HG03354 (cell line): Measurements from ENCODE around the gene DNTTIP2.
"Not testable (repeated sequence)": the region's sequence is repeated elsewhere in the genome, so short reads cannot be mapped to it uniquely, and the experiment has no call there.

Source experiments
- ATAC-seq: cut with Tn5 transposase; IDR thresholded peaks from one replicate; pipeline ENCODE4 v1.9.1; 2021; ENCODE audit warnings: mild to moderate bottlenecking; ENCODE audit not compliant: unreplicated experiment, poor library complexity, severe bottlenecking

The DNTTIP2 gene

DNA sequence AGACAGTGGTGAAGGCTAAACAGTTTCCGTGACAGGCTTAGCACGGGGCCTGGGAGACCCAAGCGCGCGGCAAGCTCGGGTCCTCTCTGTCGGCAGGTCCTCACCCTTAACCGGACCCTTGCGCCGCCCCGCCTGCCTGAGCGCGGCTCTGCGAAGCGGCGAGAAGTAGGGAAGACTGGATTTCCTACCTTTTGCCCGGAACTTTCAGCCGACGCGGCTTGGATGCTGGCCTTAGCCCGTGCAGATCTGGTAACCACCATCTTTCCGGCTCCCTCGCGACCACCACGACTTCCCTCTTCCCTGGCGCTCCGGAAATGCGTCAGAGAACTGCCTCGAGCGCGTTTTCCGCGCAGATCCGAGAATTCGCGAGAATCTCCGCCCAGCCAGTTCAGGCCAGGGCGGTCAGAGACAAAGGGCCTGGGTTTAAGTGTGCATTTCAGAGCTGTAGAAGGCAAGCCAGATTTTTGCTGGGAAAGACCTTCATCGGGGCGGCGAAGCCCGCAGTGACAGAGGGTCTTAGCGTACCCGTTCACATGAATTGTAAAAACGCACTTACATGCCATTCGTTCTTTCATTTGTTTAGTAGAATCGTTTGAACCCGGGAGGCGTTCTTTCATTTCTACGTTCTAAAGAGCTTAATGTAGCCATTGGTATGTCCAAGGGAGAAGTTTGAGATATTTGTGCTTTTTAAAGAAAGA lies at the start of gene DNTTIP2:
TSS of gene DNTTIP2 (minus strand) at position 318 of the 698 bp plus-strand sequence. CDS start at position 260, 58 bp downstream.
- ATAC-seq = peak; percentile 95

DNA sequence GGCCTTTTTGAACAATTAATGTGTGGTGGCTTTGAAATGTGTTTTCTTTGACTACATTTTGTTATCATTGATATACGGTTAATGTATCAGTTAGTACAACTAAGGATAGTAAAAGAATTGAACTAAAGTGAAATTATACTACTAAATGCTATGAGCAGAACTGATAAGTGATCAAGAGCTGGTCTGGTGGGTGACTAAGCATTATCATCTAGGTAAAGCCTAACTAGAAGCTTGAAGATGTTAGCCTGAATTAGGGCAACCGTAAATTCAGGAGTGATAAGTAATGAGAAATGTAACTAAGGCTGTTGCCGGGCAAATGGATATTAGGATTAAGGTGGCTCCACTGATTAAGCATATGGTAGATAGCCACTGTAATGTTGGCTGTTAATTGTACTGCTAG lies 46.2 kb upstream of the DNTTIP2 start:
- no peak for ATAC-seq

GRCh38 chr1:93919780-93920179 lies 40.8 kb upstream of the DNTTIP2 start:
- no peak for ATAC-seq

GRCh38 chr1:93917302-93917701 lies 38.3 kb upstream of the DNTTIP2 start:
- no peak for ATAC-seq

GRCh38 chr1:93910880-93911279 lies 31.9 kb upstream of the DNTTIP2 start:
- ATAC-seq = not testable (repeated sequence)

DNA sequence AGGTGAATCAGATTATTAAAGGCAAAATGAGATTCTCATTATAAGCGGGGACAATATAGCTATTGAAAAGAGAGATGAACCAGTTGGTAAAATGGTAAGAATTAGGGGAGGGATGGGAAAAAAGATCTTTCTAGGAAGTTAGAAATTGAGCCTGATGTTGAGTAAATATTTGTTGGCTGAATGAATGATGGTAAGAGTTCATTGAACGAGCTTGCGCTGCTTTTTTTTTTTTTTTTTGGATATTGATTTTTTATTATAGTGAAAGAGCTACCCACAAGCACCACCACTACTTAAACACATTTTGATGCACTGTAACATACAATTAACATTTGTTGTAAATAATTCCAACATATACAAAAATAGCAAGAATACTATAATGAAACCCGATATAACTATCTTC lies 31.3 kb upstream of the DNTTIP2 start:
- ATAC-seq = no peak

- peak; percentile 93 for ATAC-seq
Measured at GRCh38 chr1:93909146-93910050, 30.4 kb upstream of the DNTTIP2 start, which contains the start of gene GCLM. GCLM (minus strand) TSS chr1:93909430; CDS start chr1:93909163, 267 bp downstream.

- peak; percentile 51 for ATAC-seq
Measured at GRCh38 chr1:93908394-93909145, 29.6 kb upstream of the DNTTIP2 start.

DNA sequence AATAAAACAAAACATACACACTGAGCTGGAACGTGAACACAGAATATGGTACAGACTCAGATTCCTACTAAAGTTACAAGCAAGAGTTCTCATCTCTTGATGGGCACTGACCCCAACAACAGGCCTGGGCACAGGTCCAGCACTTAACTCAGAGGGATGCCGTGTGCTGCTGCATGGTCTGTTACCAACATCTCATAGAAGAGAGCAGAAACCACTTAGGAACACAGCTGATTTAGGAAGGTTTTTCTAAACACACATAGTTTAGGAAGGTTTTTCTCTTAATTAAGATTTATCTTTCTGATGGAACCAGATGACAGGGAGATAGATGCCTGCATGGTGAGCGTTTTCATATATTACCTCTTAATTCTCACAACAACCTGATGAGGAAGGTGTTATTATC lies 28.7 kb upstream of the DNTTIP2 start:
- ATAC-seq = no peak

- no peak for ATAC-seq
Measured at GRCh38 chr1:93906480-93906879, 27.5 kb upstream of the DNTTIP2 start.

GRCh38 chr1:93905734-93906133 lies 26.7 kb upstream of the DNTTIP2 start:
- no peak for ATAC-seq

- ATAC-seq = no peak
Measured at GRCh38 chr1:93905051-93905450, 26.0 kb upstream of the DNTTIP2 start.

GRCh38 chr1:93904228-93904627 lies 25.2 kb upstream of the DNTTIP2 start:
- ATAC-seq = no peak

GRCh38 chr1:93900723-93901504 lies 21.9 kb upstream of the DNTTIP2 start:
- ATAC-seq = no peak

- ATAC-seq = no peak
Measured at GRCh38 chr1:93899543-93900207, 20.7 kb upstream of the DNTTIP2 start.

GRCh38 chr1:93888900-93889299 lies 9.9 kb upstream of the DNTTIP2 start:
- ATAC-seq = no peak

GRCh38 chr1:93882269-93882668 lies 3.3 kb upstream of the DNTTIP2 start:
- no peak for ATAC-seq

DNA sequence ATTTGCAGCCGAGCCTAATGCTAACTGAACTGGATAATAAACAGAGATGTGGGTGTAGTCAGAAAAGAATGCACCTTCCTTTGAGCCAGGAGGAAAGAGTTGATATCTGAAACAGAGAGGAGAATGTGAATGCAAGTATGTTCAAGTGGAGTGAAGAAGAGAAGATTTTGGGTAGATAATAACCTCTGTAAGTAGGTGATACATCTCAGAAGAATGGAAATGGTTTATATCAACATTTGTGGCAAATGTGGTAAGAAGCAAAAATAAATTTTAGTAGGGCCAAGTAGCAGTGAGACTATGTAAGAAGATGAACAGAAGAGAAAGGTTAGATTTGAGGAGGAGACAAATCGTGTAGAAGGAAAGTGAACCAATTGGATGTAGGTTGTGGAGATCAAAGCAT lies 1.7 kb upstream of the DNTTIP2 start:
- ATAC-seq = no peak

DNA sequence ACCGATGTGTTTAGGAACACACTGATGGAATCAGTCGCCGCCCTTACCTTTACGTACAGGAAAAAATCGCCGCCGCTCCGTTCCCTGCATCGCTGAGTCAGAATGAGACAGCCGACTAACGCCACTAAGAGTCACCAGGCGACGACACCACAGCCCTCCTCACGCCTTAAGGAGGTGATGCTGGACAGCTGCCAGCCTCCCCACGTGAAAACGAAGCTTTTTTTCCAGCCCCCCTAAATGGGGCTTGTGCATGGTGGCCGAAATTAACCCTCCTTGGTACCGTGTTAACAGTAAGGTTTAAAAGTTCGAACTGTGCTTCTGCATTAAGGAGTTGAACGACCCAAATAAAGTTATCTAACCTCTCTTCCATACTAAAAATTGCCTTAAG lies 511 bp downstream of the DNTTIP2 start:
- peak; percentile 63 for ATAC-seq
